Head of caudate nucleus (tissue), 42 donors: Measurements from ENCODE around the gene SFI1.
"Not testable (repeated sequence)": the region's sequence is repeated elsewhere in the genome, so short reads cannot be mapped to it uniquely, and the experiment has no call there.

Source experiments
- DNase-seq, 42 donors: peaks; one replicate each; pipeline versions ENCODE4 v3.0.0 to v3.0.0-alpha.2; 2020 to 2021; ENCODE audit warnings: mixed read lengths in 7 of 42
- intact Hi-C: fragments of 100-400 bp; cut with DNase I; formaldehyde crosslinking; loops from one replicate; pipeline ENCODE4 v1.15.0; 2022

SFI1 gene, protein sequence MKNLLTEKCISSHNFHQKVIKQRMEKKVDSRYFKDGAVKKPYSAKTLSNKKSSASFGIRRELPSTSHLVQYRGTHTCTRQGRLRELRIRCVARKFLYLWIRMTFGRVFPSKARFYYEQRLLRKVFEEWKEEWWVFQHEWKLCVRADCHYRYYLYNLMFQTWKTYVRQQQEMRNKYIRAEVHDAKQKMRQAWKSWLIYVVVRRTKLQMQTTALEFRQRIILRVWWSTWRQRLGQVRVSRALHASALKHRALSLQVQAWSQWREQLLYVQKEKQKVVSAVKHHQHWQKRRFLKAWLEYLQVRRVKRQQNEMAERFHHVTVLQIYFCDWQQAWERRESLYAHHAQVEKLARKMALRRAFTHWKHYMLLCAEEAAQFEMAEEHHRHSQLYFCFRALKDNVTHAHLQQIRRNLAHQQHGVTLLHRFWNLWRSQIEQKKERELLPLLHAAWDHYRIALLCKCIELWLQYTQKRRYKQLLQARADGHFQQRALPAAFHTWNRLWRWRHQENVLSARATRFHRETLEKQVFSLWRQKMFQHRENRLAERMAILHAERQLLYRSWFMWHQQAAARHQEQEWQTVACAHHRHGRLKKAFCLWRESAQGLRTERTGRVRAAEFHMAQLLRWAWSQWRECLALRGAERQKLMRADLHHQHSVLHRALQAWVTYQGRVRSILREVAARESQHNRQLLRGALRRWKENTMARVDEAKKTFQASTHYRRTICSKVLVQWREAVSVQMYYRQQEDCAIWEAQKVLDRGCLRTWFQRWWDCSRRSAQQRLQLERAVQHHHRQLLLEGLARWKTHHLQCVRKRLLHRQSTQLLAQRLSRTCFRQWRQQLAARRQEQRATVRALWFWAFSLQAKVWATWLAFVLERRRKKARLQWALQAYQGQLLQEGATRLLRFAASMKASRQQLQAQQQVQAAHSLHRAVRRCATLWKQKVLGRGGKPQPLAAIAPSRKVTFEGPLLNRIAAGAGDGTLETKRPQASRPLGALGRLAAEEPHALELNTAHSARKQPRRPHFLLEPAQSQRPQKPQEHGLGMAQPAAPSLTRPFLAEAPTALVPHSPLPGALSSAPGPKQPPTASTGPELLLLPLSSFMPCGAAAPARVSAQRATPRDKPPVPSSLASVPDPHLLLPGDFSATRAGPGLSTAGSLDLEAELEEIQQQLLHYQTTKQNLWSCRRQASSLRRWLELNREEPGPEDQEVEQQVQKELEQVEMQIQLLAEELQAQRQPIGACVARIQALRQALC

DNA sequence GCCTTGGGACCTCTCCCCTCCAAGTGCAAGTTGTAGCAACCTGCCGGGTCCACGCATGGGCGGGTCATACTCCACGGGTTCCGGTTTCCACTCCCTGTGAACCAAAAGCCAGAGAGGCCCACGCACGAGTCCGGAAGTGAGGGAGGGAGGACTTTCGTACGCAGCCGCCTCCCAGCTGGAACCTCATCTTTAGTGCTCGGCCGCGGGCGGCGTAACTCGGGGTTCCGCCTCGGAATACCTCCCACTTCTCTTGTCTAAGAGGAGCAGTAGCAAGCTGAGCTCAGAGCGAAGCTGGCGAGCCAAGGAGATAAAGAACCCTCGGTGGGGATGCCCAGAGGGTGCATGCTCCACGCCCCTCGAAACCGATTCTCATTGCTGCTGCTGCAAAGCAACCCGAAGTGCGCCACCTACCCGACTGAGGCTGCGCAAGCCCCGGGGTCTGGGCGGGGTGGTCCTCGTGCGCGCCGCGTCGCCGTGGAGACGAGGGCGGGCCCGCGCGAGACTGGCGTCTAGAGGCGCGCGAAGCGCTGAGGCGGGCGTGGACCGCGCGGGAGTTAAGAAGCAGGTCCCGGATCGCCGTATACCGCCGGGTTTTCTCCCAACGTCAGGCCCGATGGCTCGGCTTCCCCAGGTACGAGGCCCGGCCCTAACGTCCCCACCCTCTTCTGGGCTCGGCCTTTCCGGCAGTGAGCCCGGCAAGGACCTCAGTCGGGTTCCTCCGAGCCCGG lies at the start of gene SFI1:
Gene SFI1, plus strand, starts transcription at position 530 of the 728 bp plus-strand sequence. CDS start 11,749 bp downstream, outside the sequence.
- intact Hi-C loops = loop anchor here (5.0 to 10.0 kb wide), 2 partner anchors 149 to 449 kb away; partner anchors contain the start of genes PATZ1 and YWHAH
- peak; percentile 87 to 98 (median 95) for DNase-seq

DNA sequence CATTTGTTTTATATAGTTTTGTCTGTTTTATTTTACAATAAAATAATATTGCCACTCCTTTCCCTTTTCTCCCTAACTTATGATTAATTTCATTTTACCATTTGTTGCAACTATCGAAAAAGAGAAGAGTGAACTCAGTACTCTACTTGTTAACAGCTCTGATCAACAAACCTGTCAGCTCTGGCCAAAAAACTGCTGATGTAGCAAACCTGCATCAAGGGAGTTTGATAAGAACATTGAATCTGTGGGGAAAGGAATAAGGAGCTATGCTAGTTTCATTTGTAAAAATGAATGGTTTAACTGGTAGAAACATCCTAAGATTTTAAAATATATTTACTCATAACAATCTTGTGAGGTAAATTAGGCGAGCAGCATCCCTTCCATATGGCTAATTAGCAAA lies 49.6 kb upstream of the SFI1 start:
- intact Hi-C loops = no loop called here

DNA sequence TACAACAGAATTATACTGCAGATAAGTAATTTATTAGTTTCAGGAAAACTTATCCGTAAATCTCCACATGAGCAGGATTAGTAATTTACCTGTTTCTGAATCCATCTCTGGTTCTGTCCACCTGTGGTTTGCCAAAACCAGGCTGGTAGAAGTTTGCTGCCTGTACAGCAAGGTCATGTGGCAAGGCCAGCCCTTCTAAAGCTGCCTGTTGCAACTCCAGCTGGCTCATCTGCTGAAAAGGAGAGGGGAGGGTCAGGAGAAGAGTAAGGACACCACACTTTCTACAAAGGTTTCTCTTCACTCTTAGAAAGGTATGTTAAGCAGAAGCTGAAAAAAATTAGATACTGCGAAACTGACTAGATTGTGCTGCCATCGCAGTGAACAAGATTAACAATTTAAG lies 49.0 kb upstream of the SFI1 start:
- no peak for DNase-seq
- intact Hi-C loops = no loop called here

More for the DNA sequence above, 49.6 kb upstream of the SFI1 start:
- DNase-seq = no peak

DNA sequence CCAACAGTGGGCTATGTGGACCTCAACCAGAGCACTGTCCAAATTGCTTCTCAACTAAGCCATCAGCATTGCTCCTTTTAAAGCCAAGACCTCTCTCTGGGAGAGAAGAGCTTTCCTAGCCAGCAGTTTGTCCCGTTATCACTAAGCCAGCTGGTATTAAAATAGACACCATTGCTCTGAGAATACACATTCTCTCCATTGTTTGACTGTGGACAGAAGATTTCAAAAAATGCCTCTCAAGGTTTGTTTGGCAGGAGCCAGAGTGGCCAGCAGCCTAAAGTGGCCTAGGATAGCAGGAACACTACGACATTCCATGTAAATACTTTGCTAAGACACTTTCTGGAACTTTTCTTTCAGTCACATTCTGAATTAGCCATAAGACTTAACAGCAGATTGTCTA lies 48.0 kb upstream of the SFI1 start:
- intact Hi-C loops = no loop called here
- no peak for DNase-seq

DNA sequence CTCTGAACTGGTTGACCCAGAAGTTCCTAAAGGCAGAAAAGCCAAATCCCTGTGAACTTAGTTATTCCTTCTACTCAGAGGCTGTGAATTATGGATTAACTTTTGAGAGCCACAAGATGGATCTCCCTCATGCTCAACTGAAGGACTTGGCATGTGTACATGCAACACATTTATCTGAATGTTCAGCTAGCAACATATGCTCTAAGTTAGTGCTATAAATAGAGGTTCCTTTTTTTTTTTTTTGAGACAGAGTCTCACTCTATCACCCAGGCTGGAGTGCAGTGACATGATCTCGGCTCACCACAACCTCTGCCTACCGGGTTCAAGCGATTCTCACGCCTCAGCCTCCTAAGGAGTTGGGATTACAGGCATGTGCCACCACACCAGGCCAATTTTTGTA lies 46.8 kb upstream of the SFI1 start:
- no peak for DNase-seq
- intact Hi-C loops = no loop called here

DNA sequence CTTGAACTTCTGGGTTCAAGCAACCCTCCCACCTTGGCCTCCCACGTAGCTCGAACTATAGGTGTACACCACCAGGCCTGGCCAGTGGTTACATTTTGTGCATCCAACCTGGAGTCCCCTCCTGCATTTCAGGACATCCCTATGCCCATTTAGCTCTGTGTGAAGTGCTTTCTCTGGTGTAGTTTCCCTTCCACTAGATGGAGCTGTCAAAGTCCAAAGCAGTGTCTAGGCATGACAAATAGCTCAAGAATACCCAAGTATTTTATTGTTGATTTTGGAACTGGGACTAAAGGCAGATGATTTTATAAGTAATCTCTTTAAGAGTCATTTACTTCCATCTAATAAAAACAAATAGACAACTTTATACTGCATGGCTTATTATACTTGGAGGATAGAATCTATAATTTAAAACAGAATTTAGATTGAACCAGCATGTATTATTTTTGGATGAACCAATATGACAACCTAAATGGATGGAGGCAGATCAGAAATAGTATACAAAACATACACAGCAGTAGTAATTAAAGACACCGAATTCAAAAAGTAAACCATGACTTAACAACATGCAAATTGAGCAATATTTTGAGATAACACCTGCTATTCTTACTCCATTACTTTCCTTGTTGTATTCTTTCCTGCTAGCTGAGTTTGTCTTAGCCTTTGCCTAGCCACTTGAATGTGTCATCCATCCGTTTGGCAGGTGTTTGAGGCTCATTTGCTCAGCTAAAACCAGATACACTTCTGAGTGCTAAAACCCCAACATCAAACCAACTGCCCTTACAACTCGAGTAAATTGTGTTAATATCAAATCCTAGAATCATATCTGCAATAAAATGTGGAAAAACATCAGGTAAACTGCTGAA lies 44.4 kb upstream of the SFI1 start:
- DNase-seq = no peak
- intact Hi-C loops = no loop called here

DNA sequence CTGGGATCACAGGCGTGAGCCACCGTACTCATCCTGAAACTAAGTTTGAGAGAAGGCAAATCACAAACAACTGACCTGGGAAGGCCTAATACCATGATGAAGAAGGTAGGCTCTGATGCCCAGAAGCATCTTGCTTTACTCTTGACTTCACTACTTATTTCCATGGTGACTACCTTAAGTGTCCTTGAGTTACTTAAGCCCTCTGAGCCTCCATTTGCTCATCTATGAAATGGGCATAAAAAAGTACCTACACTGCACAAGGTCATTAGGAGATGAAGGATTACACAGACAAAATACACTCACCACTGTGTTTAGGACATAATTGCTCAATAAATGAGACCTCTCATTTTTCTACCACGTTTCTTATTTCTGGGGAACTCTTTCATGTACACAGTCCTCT lies 34.6 kb upstream of the SFI1 start:
- intact Hi-C loops = no loop called here
- DNase-seq = no peak

DNA sequence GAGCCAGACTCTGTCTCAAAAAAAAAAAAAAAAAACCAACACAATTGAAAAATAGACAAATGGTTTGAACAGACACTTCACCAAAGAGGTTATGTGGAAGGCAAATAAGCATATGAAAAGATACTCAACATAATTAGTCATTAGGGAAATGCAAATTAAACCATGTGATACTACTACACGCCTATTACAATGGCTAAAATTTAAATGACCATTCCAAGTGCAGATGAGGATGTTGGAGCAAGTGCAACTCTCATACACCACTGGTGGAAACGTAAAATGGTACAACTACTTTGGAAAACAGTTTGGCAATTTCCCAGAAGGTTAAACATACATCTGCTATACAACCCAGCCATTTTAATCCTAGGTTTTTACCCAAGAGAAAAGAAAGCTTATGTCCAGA lies 31.0 kb upstream of the SFI1 start:
- intact Hi-C loops = no loop called here
- no peak for DNase-seq

DNA sequence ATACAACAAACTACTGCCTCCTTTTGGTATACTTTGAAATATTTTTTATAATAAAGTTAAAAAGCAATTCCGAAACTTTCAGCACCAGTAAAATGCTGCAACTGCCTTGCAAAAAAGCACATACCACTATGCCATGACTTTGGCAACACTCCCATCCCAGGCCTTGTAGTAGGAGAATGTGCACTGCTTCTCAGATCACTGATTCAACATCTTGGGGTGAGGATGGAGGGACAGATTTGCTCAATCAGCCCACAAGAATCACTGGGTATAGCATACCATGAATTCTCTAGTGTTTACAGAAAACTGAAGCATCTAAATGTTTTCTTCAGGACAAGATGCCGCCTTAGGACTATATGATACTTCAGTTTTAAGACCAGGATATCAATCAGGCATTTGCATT lies 21.6 kb upstream of the SFI1 start:
- intact Hi-C loops = no loop called here
- no peak for DNase-seq

DNA sequence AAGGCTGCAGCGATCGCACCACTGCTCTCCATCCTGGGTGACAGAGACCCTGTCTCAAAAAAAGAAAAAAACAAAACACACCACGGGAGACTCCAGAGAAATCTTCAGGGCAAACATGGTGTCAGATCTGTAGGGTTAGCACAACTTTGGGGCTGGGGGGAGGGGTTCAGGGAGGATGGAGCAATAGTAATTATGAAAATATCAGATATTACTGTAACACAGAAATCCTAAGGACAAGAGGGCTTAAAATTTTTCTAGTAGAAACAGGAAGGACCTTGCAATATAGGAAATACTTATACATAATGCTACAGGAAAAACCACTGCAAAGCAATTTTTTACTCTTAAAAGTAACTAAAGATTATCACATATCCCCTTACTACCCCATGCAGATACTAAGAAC lies 20.5 kb upstream of the SFI1 start:
- DNase-seq = no peak
- intact Hi-C loops = no loop called here

DNA sequence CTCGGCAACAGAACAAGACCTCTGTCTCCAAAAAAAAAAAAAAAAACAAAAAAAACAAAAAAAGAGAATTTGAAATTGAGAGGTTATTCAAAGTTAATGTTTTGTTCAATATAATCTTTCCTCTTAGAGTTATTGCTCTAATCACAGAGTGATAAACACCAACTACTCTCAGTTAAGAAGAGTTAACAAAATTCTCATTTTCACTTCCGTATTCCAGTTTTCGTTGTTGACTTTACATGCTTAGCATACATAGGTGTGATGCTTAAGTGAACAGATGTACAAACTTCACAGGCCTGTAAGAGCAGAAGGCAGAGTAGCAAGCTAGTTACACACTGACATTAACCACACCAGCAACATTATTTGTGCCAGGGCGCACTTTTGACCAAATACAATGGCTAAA lies 19.0 kb upstream of the SFI1 start:
- intact Hi-C loops = no loop called here

DNA sequence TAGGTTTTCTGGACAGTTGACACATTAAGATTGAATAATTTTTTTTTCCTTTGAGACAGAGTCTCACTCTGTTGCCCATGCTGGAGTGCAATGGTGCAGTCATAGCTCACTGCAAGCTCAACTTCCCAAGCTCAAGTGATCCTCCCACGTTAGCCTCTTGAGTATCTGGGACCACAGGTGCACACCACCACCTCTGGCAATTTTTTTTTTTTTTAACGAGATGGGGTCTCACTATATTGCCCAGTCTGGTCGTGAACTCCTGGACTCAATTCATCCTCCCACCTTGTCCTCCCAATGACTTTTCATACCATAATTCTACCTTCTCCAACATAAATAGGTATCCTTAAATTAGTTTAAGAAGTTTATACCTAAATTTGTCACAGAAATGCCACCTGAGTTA lies 15.2 kb upstream of the SFI1 start:
- intact Hi-C loops = no loop called here
- no peak for DNase-seq

More for the DNA sequence above, 19.0 kb upstream of the SFI1 start:
- no peak for DNase-seq

DNA sequence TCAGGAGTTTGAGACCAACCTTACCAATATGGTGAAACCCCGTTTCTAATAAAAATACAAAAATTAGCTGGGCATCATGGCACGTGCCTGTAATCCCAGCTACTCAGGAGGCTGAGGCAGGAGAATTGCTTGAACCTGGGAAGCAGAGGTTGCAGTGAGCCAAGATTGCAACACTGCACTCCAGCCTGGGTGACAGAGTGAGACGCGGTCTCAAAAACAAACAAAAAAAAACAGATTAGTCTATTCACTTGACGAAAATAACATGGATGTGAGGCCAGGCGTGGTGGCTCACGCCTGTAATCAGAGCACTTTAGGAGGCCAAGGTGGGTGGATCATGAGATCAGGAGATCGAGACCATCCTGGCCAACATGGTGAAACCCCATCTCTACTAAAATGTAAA lies 13.9 kb upstream of the SFI1 start:
- intact Hi-C loops = not testable (repeated sequence)

DNA sequence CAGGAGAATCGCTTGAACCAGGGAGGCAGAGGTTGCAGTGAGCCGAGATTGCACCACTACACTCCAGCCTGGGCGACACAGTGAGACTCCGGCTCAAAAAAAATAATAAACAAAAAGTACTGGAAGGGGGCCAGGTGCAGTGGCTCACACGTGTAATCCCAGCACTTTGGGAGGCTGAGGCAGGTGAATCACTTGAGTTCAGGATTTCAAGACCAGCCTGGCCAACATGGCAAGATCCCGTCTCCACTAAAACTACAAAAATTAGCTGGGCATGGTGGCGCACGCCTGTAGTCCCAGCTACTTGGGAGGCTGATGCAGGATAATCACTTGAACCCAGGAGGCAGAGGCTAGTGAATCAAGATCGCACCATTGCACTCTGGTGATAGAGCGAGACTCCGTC lies 10.0 kb upstream of the SFI1 start:
- not testable (repeated sequence) for DNase-seq
- intact Hi-C loops = loop anchor here (5.0 kb wide), 1 partner anchor 89 kb away; the partner anchor contains the start of gene DRG1

More for the DNA sequence above, 13.9 kb upstream of the SFI1 start:
- not testable (repeated sequence) for DNase-seq

DNA sequence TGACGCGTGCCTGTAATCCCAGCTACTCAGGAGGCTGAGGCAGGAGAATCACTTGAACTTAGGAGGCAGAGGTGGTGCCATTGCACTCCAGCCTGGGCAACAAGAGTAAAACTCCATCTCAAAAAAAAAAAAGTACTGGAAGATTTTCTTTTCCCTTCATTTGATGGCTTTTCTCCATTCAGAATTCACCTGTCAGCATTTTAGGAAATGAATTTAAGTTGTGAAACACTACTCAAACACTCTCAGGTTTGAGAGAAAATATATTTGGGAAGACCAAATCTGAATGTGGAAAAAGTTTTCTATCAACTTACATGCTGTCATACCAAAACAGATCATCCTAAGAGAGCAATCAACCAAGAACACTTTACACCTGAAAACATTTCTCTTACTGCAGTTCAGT lies 9.4 kb upstream of the SFI1 start:
- intact Hi-C loops = loop anchor here (5.0 kb wide), 1 partner anchor 90 kb away; the partner anchor contains the start of gene DRG1
- no peak for DNase-seq

DNA sequence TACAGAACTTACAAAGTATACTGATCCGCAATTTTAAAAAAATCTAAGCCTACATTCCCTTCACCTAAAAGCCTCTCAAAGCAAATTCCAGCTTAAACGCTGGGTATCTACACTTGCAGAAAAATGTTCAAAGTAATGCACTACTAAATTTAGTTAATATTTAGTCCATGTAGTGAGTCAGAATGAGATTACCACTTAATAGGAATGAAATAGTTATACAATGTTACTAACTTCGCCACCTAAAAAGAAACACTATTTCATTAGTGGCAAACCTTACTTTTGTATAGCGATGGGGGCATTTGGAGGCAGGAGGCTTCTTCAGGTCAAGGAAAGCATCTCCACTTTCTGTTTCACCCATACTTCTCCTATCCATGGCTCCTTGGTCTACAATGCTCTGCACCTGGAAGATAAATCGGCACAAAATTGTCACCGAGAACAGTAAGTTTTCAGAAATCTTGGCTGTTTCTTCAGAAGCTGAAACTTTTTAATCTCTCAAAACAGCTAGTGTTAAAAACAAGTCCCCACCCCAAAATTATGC lies 7.9 kb upstream of the SFI1 start:
- no peak for DNase-seq
- intact Hi-C loops = loop anchor here (5.0 kb wide), 1 partner anchor 91 kb away; the partner anchor contains the start of gene DRG1

DNA sequence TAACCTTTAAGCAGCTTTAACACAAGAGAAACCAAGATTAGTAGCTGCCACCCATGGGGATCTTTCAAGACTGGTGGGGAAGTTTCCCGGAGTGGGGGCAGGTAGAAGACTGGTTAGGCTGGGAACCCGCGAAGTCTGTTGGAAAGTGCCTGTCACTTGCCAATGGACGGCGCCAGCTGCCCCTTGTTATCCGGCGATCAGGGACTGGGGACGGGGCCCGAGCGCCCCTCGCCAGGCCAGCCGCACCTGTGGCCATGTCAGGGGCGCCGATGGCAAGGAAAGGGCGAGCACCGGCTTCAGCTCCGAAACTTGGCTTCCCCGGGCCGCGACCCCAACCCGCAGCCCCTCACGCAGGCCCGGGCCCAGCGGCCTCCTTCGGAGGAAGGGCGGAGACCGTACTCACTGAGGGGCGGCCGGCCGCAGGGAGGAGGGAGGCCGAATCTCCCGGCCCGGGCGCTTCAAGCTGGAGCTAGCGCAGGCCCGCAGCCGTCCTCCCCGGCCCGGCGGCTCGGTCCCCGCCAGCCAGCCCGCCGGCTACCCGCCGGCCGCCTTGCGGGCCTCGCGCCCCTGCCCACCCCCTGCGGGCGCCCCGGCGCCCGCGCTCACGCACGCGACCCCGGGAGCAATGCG lies 7.2 kb upstream of the SFI1 start:
- intact Hi-C loops = loop anchor here (5.0 kb wide), 1 partner anchor 92 kb away; the partner anchor contains the start of gene DRG1
- DNase-seq = peak in 30 of 42 donors; percentile 8 to 65 (median 24)
